SU-DHL-6 (cell line): ENCODE measurements around the gene YPEL1.

Experiments
- H2AFZ ChIP-seq: fragments of 200-600 bp; sonication (generic); 2 replicates; pipeline ENCODE4 v1.6.1; 2014; ENCODE audit warnings: low read depth, mild to moderate bottlenecking, moderate library complexity, mixed read lengths, antibody characterized with exemption, low read length; ENCODE audit not compliant: severe bottlenecking
- H3F3A ChIP-seq: fragments of 200-600 bp; shearing (Covaris generic); 2 replicates; pipeline ENCODE4 v1.6.0; 2016; ENCODE audit warnings: antibody characterized with exemption, mild to moderate bottlenecking; ENCODE audit not compliant: insufficient read depth
- H3K27ac ChIP-seq: fragments of 200-600 bp; sonication (generic); 2 replicates; pipeline ENCODE4 v1.5.1; 2016; ENCODE audit warnings: low read depth, mild to moderate bottlenecking, low read length, moderate library complexity, mixed read lengths
- H3K27me3 ChIP-seq: fragments of 200-600 bp; sonication (generic), shearing (Covaris generic); 2 replicates; pipeline ENCODE4 v1.6.0; 2014; ENCODE audit warnings: mild to moderate bottlenecking, low read length
- H3K36me3 ChIP-seq: fragments of 200-600 bp; sonication (generic); 2 replicates; pipeline ENCODE4 v1.6.1; 2014; ENCODE audit warnings: mild to moderate bottlenecking, low read length, mixed read lengths
- H3K4me2 ChIP-seq: fragments of 300-600, 200-600 bp; shearing (Covaris generic), sonication (generic); 2 replicates; pipeline ENCODE4 v1.6.0; 2014; ENCODE audit warnings: low read length, low read depth, mild to moderate bottlenecking; ENCODE audit not compliant: poor library complexity, severe bottlenecking
- H3K4me3 ChIP-seq: fragments of 200-600 bp; sonication (generic); 2 replicates; pipeline ENCODE4 v1.5.1; 2014; ENCODE audit warnings: antibody characterized with exemption, low read length, mild to moderate bottlenecking, mixed read lengths; ENCODE audit not compliant: insufficient read depth, poor library complexity, severe bottlenecking
- H3K79me2 ChIP-seq: fragments of 200-600 bp; sonication (generic); 2 replicates; pipeline ENCODE4 v1.6.1; 2014; ENCODE audit warnings: mild to moderate bottlenecking, low read length, moderate library complexity; ENCODE audit not compliant: insufficient read depth
- H3K9ac ChIP-seq: fragments of 200-600 bp; sonication (generic); 2 replicates; pipeline ENCODE4 v1.7.0; 2014; ENCODE audit warnings: mild to moderate bottlenecking, low read length
- H3K9me2 ChIP-seq: fragments of 200-600 bp; sonication (generic); replicated peaks from 2 replicates; pipeline ENCODE4 v1.6.1; 2014; ENCODE audit warnings: low read length; ENCODE audit not compliant: insufficient read depth
- H3K9me3 ChIP-seq: fragments of 200-600 bp; sonication (generic); 2 replicates; pipeline ENCODE4 v1.6.1; 2014; ENCODE audit warnings: low read length, mixed read lengths; ENCODE audit not compliant: insufficient read depth
- H4K20me1 ChIP-seq: fragments of 200-600 bp; sonication (generic); 2 replicates; pipeline ENCODE4 v1.6.1; 2014; ENCODE audit warnings: low read depth, mild to moderate bottlenecking, antibody characterized with exemption, low read length, moderate library complexity, mixed read lengths
- CTCF ChIP-seq: fragments of 200-600 bp; sonication (generic); IDR thresholded peaks from one replicate; pipeline ENCODE4 v1.5.1; 2017; ENCODE audit warnings: antibody characterized with exemption, mild to moderate bottlenecking, low read length, moderate library complexity; ENCODE audit not compliant: insufficient read depth, poor library complexity, severe bottlenecking
- EZH2phosphoT487 ChIP-seq: fragments of 200-600 bp; sonication (generic), shearing (Covaris generic); conservative IDR thresholded peaks from 2 replicates; pipeline ENCODE4 v1.6.1; 2018; ENCODE audit warnings: mild to moderate bottlenecking, antibody characterized with exemption, low read length, moderate library complexity, mixed read lengths

Gene YPEL1

GRCh38 chr22:21709688-21710087 lies 25.9 kb downstream of the YPEL1 start:
- Histone ChIP-seq H3K9me3 (no peaks in the 10 kb centered on the region), H3K36me3 (no peaks in the 10 kb centered on the region), H3K4me2 (no peak overlapping the region), H3K79me2 (no peaks in the 10 kb centered on the region), H2AFZ (no peak overlapping the region), H4K20me1 (no peaks in the 10 kb centered on the region), H3F3A (no peaks in the 10 kb centered on the region), H3K27me3 (no peaks in the 10 kb centered on the region), H3K27ac (no peak overlapping the region), H3K4me3 (no peak overlapping the region), H3K9ac (no peak overlapping the region), H3K9me2 (no peaks in the 10 kb centered on the region)
- TF ChIP-seq CTCF, result no peak
- no peak for TF ChIP-seq EZH2phosphoT487

- Histone ChIP-seq H3K27me3 (no peaks in the 10 kb centered on the region), H3K27ac (no peak overlapping the region), H3K79me2 (no peaks in the 10 kb centered on the region), H3K9ac (no peak overlapping the region), H3K36me3 (no peaks in the 10 kb centered on the region), H3K9me2 (no peaks in the 10 kb centered on the region), H3K9me3 (no peaks in the 10 kb centered on the region), H3F3A (no peaks in the 10 kb centered on the region), H4K20me1 (no peaks in the 10 kb centered on the region), H3K4me3 (no peak overlapping the region), H2AFZ (no peak overlapping the region), H3K4me2 (no peak overlapping the region)
- no peak for TF ChIP-seq EZH2phosphoT487
- no peak for TF ChIP-seq CTCF
These were observed 26.6 kb downstream of the YPEL1 start for GRCh38 chr22:21708960-21709359.

DNA sequence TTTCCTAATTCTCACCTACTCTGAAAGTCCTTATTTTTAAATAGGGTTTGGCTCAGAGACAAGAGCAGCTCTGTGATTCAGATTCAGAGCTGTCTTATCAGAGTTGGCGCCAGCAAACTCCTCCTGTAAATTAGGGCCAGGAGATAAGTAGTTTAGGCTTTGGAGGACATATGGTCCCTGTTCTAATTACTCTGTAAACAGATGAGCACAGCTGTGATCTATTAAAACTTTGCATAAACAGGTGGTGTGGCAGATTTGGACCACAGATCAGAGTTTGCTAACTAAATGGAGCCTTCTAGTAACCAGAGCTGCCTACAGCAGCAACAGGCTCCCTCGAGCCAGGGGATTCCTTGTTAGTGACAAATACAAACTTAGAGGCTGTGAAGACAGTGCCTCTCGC lies 27.9 kb downstream of the YPEL1 start:
- H3K4me2 ChIP-seq, result no peak overlapping the region
- TF ChIP-seq EZH2phosphoT487, result no peak
- no peak for TF ChIP-seq CTCF
- no peaks in the 10 kb centered on the region for H3F3A ChIP-seq
- no peaks in the 10 kb centered on the region for H3K9me3 ChIP-seq
- no peak overlapping the region for H3K4me3 ChIP-seq
- H3K79me2 ChIP-seq, result no peaks in the 10 kb centered on the region
- H4K20me1 ChIP-seq, result no peaks in the 10 kb centered on the region
- H3K27me3 ChIP-seq, result no peaks in the 10 kb centered on the region
- no peak overlapping the region for H2AFZ ChIP-seq
- no peaks in the 10 kb centered on the region for H3K9me2 ChIP-seq
- H3K27ac ChIP-seq, result no peak overlapping the region
- no peak overlapping the region for H3K9ac ChIP-seq
- no peaks in the 10 kb centered on the region for H3K36me3 ChIP-seq
